GM12892 (cell line): Measurements from ENCODE around the gene OCLN.
"Not testable (repeated sequence)": the region's sequence is repeated elsewhere in the genome, so short reads cannot be mapped to it uniquely, and the experiment has no call there.

ENCODE experiments used
- POLR2A ChIP-seq: IDR thresholded peaks from 2 replicates; pipeline ENCODE4 v1.6.1; 2011; ENCODE audit warnings: low read depth, low read length, control low read depth
- POLR2AphosphoS5 ChIP-seq: IDR thresholded peaks from 2 replicates; pipeline ENCODE4 v1.6.1; 2011; ENCODE audit warnings: low read depth, low read length, control low read depth
- TAF1 ChIP-seq: IDR thresholded peaks from 2 replicates; pipeline ENCODE4 v1.6.1; 2011; ENCODE audit warnings: low read depth, mild to moderate bottlenecking, control low read depth, low read length, borderline replicate concordance

DNA sequence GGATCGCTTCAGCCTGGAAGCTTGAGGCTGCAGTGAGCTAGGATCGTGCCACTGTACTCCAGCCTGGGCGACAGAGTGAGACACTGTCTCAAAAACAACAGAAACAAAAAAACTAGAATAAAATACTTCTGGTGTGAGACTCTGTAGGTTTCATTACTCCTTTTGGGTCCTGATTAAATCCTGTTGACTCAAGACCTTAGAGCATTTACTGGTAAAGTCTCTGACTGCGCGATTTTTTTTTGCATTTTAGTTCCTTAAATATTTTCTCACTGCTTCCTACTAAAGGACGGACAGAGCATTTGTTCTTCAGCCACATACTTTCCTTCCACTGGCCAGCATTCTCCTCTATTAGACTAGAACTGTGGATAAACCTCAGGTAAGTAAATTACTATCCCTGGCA, 114.2 kb downstream of the OCLN start:
- not testable (repeated sequence) for TF ChIP-seq POLR2A, TAF1, POLR2AphosphoS5
